ENCODE measurements around the gene GBE1.

DNA sequence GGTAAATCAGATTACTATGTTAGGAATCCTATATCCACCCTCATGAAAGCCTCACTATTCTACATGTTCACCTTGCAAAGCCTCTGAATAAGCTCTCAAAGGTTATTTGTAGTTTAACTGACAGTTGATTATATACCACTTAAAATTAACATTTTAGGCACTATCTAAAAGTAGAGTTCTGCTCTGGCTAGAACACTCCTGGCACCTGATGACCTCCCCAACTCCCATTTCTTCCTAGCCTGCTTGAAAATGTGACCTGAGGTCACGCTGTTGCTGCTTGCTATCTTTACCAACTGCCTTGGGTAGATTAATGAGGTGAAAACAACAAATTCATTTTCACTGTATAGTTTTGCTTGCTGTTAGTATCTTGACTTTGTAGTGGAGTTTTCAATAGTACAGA is 220.7 kb downstream of the GBE1 start:
- TF ChIP-seq TCF7L2 (IDR thresholded peaks at IDR 0.05; ENCODE audit: low read depth, low read length) (no peak), DPF2 (IDR thresholded peaks at IDR 0.05) (no peak), MXI1 (IDR thresholded peaks at IDR 0.05; ENCODE audit: low read depth, low read length) (no peak), TOE1 (IDR thresholded peaks at IDR 0.05; ENCODE audit: borderline replicate concordance) (no peak), TOE1 (CRISPR knock-in tag; IDR thresholded peaks at IDR 0.05; ENCODE audit: borderline replicate concordance, low read depth) (no peak), LEF1 (IDR thresholded peaks at IDR 0.05) (no peak), MTA1 (IDR thresholded peaks at IDR 0.05; ENCODE audit: borderline replicate concordance) (no peak), BHLHE40 (IDR thresholded peaks at IDR 0.05; ENCODE audit: low read length) (no peak)
- TF ChIP-seq, protein P1, sequence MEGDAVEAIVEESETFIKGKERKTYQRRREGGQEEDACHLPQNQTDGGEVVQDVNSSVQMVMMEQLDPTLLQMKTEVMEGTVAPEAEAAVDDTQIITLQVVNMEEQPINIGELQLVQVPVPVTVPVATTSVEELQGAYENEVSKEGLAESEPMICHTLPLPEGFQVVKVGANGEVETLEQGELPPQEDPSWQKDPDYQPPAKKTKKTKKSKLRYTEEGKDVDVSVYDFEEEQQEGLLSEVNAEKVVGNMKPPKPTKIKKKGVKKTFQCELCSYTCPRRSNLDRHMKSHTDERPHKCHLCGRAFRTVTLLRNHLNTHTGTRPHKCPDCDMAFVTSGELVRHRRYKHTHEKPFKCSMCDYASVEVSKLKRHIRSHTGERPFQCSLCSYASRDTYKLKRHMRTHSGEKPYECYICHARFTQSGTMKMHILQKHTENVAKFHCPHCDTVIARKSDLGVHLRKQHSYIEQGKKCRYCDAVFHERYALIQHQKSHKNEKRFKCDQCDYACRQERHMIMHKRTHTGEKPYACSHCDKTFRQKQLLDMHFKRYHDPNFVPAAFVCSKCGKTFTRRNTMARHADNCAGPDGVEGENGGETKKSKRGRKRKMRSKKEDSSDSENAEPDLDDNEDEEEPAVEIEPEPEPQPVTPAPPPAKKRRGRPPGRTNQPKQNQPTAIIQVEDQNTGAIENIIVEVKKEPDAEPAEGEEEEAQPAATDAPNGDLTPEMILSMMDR (IDR thresholded peaks at IDR 0.05 in 2 of 3, conservative IDR thresholded peaks at IDR 0.05 in 1 of 3; ENCODE audit: insufficient read depth in 2 of 3, low read depth in 1 of 3, low read length in 3 of 3), result no peak
- TF ChIP-seq, protein P2, sequence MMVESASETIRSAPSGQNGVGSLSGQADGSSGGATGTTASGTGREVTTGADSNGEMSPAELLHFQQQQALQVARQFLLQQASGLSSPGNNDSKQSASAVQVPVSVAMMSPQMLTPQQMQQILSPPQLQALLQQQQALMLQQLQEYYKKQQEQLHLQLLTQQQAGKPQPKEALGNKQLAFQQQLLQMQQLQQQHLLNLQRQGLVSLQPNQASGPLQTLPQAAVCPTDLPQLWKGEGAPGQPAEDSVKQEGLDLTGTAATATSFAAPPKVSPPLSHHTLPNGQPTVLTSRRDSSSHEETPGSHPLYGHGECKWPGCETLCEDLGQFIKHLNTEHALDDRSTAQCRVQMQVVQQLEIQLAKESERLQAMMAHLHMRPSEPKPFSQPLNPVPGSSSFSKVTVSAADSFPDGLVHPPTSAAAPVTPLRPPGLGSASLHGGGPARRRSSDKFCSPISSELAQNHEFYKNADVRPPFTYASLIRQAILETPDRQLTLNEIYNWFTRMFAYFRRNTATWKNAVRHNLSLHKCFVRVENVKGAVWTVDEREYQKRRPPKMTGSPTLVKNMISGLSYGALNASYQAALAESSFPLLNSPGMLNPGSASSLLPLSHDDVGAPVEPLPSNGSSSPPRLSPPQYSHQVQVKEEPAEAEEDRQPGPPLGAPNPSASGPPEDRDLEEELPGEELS (CRISPR knock-in tag; IDR thresholded peaks at IDR 0.05; ENCODE audit: borderline replicate concordance), result no peak
